Neuronal stem cell (in vitro differentiated cells): Measurements from ENCODE around the gene RMDN2.

Source experiments
- DNase-seq: peaks from one replicate; pipeline ENCODE4 v3.0.0-alpha.2; 2013; ENCODE audit warnings: low spot score
- H2AFZ ChIP-seq: one replicate; pipeline ENCODE4 v1.6.1; 2013; ENCODE audit warnings: mild to moderate bottlenecking, low read length, inconsistent platforms
- H2AK5ac ChIP-seq: 2 replicates; pipeline ENCODE4 v1.6.1; 2013; ENCODE audit warnings: low read depth, mild to moderate bottlenecking, inconsistent platforms, low read length, moderate library complexity, mixed read lengths
- H2BK120ac ChIP-seq: 2 replicates; pipeline ENCODE4 v1.6.1; 2013; ENCODE audit warnings: low read depth, mild to moderate bottlenecking, inconsistent platforms, low read length, moderate library complexity, mixed read lengths
- H2BK12ac ChIP-seq: one replicate; pipeline ENCODE4 v1.6.1; 2013; ENCODE audit warnings: low read length, inconsistent platforms
- H2BK15ac ChIP-seq: 2 replicates; pipeline ENCODE4 v1.6.1; 2013; ENCODE audit warnings: mild to moderate bottlenecking, low read length, inconsistent platforms, mixed read lengths
- H2BK5ac ChIP-seq: one replicate; pipeline ENCODE4 v1.6.1; 2013; ENCODE audit warnings: inconsistent platforms, mild to moderate bottlenecking, low read length, moderate library complexity
- H3K14ac ChIP-seq: one replicate; pipeline ENCODE4 v1.6.1; 2013; ENCODE audit warnings: low read length, inconsistent platforms
- H3K18ac ChIP-seq: 2 replicates; pipeline ENCODE4 v1.6.1; 2013; ENCODE audit warnings: low read length, inconsistent platforms
- H3K23ac ChIP-seq: 2 replicates; pipeline ENCODE4 v1.6.1; 2013; ENCODE audit warnings: low read depth, mild to moderate bottlenecking, mixed read lengths, low read length, inconsistent platforms; ENCODE audit not compliant: poor library complexity
- H3K27ac ChIP-seq: replicated peaks from 3 replicates; pipeline ENCODE4 v1.5.1; 2013; ENCODE audit warnings: low read length, inconsistent platforms
- H3K27me3 ChIP-seq, 3 experiments: 2 replicates each; pipeline ENCODE4 v1.6.1; 2013; ENCODE audit warnings: low read length in 3 of 3, mild to moderate bottlenecking in 2 of 3, inconsistent platforms in 1 of 3, low read depth in 1 of 3, mixed read lengths in 1 of 3, moderate library complexity in 1 of 3; ENCODE audit not compliant: control insufficient read depth in 3 of 3, insufficient read depth in 3 of 3
- H3K36me3 ChIP-seq, 2 donors: replicated peaks in 1 of 2; 2 replicates each; pipeline ENCODE4 v1.6.1; 2013; ENCODE audit warnings: low read length in 2 of 2; ENCODE audit not compliant: control insufficient read depth in 2 of 2, insufficient read depth in 2 of 2
- H3K4ac ChIP-seq: 2 replicates; pipeline ENCODE4 v1.6.1; 2013; ENCODE audit warnings: inconsistent platforms, mild to moderate bottlenecking, low read length, moderate library complexity
- H3K4me1 ChIP-seq, 2 donors: 1 replicate in 1 of 2; 2 replicates in 1 of 2; pipeline ENCODE4 v1.6.1; 2013; ENCODE audit warnings: low read length in 2 of 2, low read depth in 1 of 2; ENCODE audit not compliant: control insufficient read depth in 2 of 2, insufficient read depth in 1 of 2
- H3K4me2 ChIP-seq: one replicate; pipeline ENCODE4 v1.6.1; 2013; ENCODE audit warnings: mild to moderate bottlenecking, low read length, inconsistent platforms; ENCODE audit not compliant: insufficient read depth, poor library complexity, severe bottlenecking
- H3K4me3 ChIP-seq, 2 donors: 2 replicates each; pipeline ENCODE4 v1.5.1; 2013; ENCODE audit warnings: low read length in 2 of 2, mild to moderate bottlenecking in 2 of 2, inconsistent platforms in 1 of 2, moderate library complexity in 1 of 2
- H3K79me1 ChIP-seq: one replicate; pipeline ENCODE4 v1.6.1; 2013; ENCODE audit warnings: low read depth, mild to moderate bottlenecking, inconsistent platforms, low read length, moderate library complexity
- H3K9ac ChIP-seq: one replicate; pipeline ENCODE4 v1.6.1; 2013; ENCODE audit warnings: mild to moderate bottlenecking, low read depth, low read length, inconsistent platforms; ENCODE audit not compliant: poor library complexity
- H3K9me3 ChIP-seq, 2 donors: replicated peaks in 1 of 2; 2 replicates each; pipeline versions ENCODE3 to v1.6.1; 2013; ENCODE audit warnings: low read length in 2 of 2, mild to moderate bottlenecking in 2 of 2, inconsistent platforms in 1 of 2, low read depth in 1 of 2, mixed read lengths in 1 of 2, moderate library complexity in 1 of 2; ENCODE audit not compliant: control insufficient read depth in 2 of 2, insufficient read depth in 1 of 2
- H4K8ac ChIP-seq: one replicate; pipeline ENCODE4 v1.6.1; 2013; ENCODE audit warnings: low read depth, mild to moderate bottlenecking, inconsistent platforms, low read length, moderate library complexity
- H4K91ac ChIP-seq: one replicate; pipeline ENCODE4 v1.6.1; 2013; ENCODE audit warnings: low read length, low read depth, mild to moderate bottlenecking, inconsistent platforms; ENCODE audit not compliant: poor library complexity
- WGBS, 2 donors: extraction: QIAGEN DNeasy Blood & Tissue Kit; methylation state at CpG; one replicate each; pipeline ENCODE4 v1.1.7; 2013; ENCODE audit warnings: missing lambda C conversion rate in 2 of 2, mixed read lengths in 1 of 2; ENCODE audit not compliant: insufficient read length in 2 of 2, insufficient replicate concordance in 1 of 2; ENCODE audit errors: extremely low coverage in 2 of 2; 5-methylcytosine and 5-hydroxymethylcytosine counted together

The RMDN2 gene

GRCh38 chr2:37904425-37904824 is 20.7 kb upstream of the RMDN2 start:
- Histone ChIP-seq H3K79me1 (no peaks in the 10 kb centered on the region), H3K18ac (no peak overlapping the region), H3K9ac (no peak overlapping the region), H2BK120ac (no peak overlapping the region), H4K91ac (no peak overlapping the region), H3K4me2 (no peak overlapping the region), H2BK15ac (no peak overlapping the region), H3K27me3 (no peaks in the 10 kb centered on the region), H3K36me3 (no peaks in the 10 kb centered on the region), H2BK12ac (no peak overlapping the region), H3K27ac (no peak overlapping the region), H3K4me3 (no peak overlapping the region), H4K8ac (no peak overlapping the region), H3K4me1 (no peaks in the 10 kb centered on the region), H2BK5ac (no peak overlapping the region), H3K14ac (no peak overlapping the region), H3K23ac (no peak overlapping the region), H3K4ac (no peak overlapping the region), H3K9me3 (peaks cover 0 to 2% of the 10 kb centered on the region in 2 donors), H2AK5ac (no peak overlapping the region), H2AFZ (no peak overlapping the region)
- no CpG with 5 or more reads among the region's 3 CpGs for whole genome bisulfite sequencing, 2 donors
- DNase-seq = no peak

- no peaks in the 10 kb centered on the region for H3K36me3 ChIP-seq
- no peak overlapping the region for H2BK15ac ChIP-seq
- H3K79me1 ChIP-seq = no peaks in the 10 kb centered on the region
- H3K23ac ChIP-seq = no peak overlapping the region
- no peak overlapping the region for H2BK12ac ChIP-seq
- H3K14ac ChIP-seq = no peak overlapping the region
- H3K4me3 ChIP-seq = no peak overlapping the region
- no peak overlapping the region for H2AFZ ChIP-seq
- no peaks in the 10 kb centered on the region for H3K27me3 ChIP-seq
- H2AK5ac ChIP-seq = no peak overlapping the region
- H3K27ac ChIP-seq = no peak overlapping the region
- H4K8ac ChIP-seq = no peak overlapping the region
- WGBS, 2 donors = no CpG with 5 or more reads among the region's 5 CpGs
- no peaks in the 10 kb centered on the region for H3K4me1 ChIP-seq
- no peak overlapping the region for H3K18ac ChIP-seq
- H3K4ac ChIP-seq = no peak overlapping the region
- H3K9ac ChIP-seq = no peak overlapping the region
- H3K9me3 ChIP-seq = peaks cover 0 to 2% of the 10 kb centered on the region in 2 donors
- no peak for DNase-seq
- no peak overlapping the region for H3K4me2 ChIP-seq
- H4K91ac ChIP-seq = no peak overlapping the region
- no peak overlapping the region for H2BK5ac ChIP-seq
- H2BK120ac ChIP-seq = no peak overlapping the region
These were observed 20.1 kb upstream of the RMDN2 start for GRCh38 chr2:37904993-37905392.

DNA sequence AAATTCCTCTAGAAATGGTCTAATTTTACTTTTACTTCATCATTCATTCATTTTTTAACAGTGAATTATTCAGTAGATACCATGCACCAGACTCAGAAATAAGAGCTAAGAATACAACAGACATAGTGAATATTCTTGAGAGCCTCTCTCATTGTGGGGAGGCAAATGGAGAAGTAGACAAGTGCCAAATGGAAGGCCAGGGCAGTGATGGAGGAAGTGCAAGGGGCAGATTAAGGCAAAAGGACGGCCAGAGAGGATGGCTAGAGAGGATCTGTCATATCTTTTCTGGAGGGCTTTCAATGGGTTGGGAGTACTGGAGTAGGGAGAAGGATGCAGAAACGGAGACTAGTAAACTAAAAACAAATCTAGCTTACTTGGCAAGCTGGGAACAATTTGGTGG is 19.0 kb upstream of the RMDN2 start:
- no CpG with 5 or more reads among the region's 2 CpGs for WGBS, 2 donors

DNA sequence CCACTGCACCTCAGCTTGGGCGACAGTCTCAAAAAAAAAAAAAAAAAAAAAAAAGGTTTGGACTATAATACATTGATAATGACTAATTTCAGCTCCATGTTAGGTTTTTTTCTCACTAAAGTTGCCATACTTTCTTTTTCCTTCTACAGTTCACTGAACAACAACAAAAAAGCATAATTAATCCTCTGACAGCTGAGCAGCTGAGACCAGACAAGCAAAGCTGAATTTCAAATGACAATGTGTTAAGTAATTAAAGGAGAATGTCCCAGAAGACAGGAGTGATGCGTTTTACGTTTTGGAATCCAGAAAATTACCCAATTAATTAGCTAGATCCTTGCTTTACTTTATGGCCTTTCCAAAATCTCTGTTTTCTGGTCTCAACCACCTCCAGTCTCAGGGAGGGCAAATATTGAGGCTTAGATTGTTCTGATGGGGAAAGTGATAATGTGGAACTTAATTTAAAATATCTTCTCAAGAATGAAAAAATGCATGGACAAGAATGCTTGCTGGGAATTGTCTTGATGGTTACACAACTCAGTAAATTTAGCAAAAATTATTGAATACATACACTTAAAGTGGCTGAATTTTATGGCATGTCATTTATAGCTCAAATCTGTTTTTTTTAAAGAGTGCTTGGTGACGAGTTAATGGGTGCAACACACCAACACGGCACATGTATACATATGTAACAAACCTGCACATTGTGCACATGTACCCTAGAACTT is 17.4 kb upstream of the RMDN2 start:
- Histone ChIP-seq H2BK12ac (no peak overlapping the region), H3K27ac (no peak overlapping the region), H2AK5ac (no peak overlapping the region), H3K14ac (no peak overlapping the region), H3K9me3 (no peaks in the 10 kb centered on the region), H3K23ac (no peak overlapping the region), H3K4ac (no peak overlapping the region), H3K18ac (no peak overlapping the region), H3K9ac (no peak overlapping the region), H3K4me1 (no peaks in the 10 kb centered on the region), H2AFZ (no peak overlapping the region), H3K79me1 (no peaks in the 10 kb centered on the region), H3K27me3 (peaks cover 0 to 5% (median 0%) of the 10 kb centered on the region in 3 experiments), H2BK15ac (no peak overlapping the region), H2BK120ac (no peak overlapping the region), H4K8ac (no peak overlapping the region), H4K91ac (no peak overlapping the region), H3K36me3 (no peaks in the 10 kb centered on the region), H3K4me2 (no peak overlapping the region), H3K4me3 (no peak overlapping the region), H2BK5ac (no peak overlapping the region)
- WGBS, 2 donors = no CpG with 5 or more reads among the region's 5 CpGs
- DNase-seq = no peak

More for the DNA sequence above, 19.0 kb upstream of the RMDN2 start:
- Histone ChIP-seq H3K4me1 (no peaks in the 10 kb centered on the region), H2BK15ac (no peak overlapping the region), H3K27ac (no peak overlapping the region), H3K9ac (no peak overlapping the region), H3K4me2 (no peak overlapping the region), H3K36me3 (no peaks in the 10 kb centered on the region), H3K4ac (no peak overlapping the region), H3K27me3 (no peaks in the 10 kb centered on the region), H3K4me3 (no peak overlapping the region), H3K9me3 (peaks cover 0 to 2% of the 10 kb centered on the region in 2 donors), H2BK5ac (no peak overlapping the region), H2BK12ac (no peak overlapping the region), H2AK5ac (no peak overlapping the region), H2BK120ac (no peak overlapping the region), H2AFZ (no peak overlapping the region), H3K79me1 (no peaks in the 10 kb centered on the region), H4K8ac (no peak overlapping the region), H3K23ac (no peak overlapping the region), H4K91ac (no peak overlapping the region), H3K18ac (no peak overlapping the region), H3K14ac (no peak overlapping the region)
- DNase-seq = no peak
